HG02852 (cell line): ENCODE results near the gene KAT2B.
A peak's percentile ranks its signal among the peaks of the same experiment; 100 is the strongest.
"Not testable (repeated sequence)": the region's sequence is repeated elsewhere in the genome, so short reads cannot be mapped to it uniquely, and the experiment has no call there.

Experiments
- ATAC-seq: cut with Tn5 transposase; IDR thresholded peaks from one replicate; pipeline ENCODE4 v1.9.1; 2021; ENCODE audit warnings: mild to moderate bottlenecking, moderate library complexity; ENCODE audit not compliant: unreplicated experiment

KAT2B gene

GRCh38 chr3:20039765-20040547, at the start of gene KAT2B:
KAT2B (plus strand) TSS chr3:20040446; CDS start chr3:20040478, 32 bp downstream.
- ATAC-seq: peak; percentile 53

- no peak for ATAC-seq
These were observed 45.5 kb upstream of the KAT2B start for GRCh38 chr3:19994796-19995195.

- no peak for ATAC-seq
These were observed 42.7 kb upstream of the KAT2B start for GRCh38 chr3:19997502-19997901.

- ATAC-seq: no peak
These were observed 38.3 kb upstream of the KAT2B start for GRCh38 chr3:20001932-20002331.

- ATAC-seq: no peak
These were observed 32.3 kb upstream of the KAT2B start for GRCh38 chr3:20007960-20008359.

- no peak for ATAC-seq
These were observed 31.6 kb upstream of the KAT2B start for GRCh38 chr3:20008646-20009045.

- no peak for ATAC-seq
These were observed 28.1 kb upstream of the KAT2B start, which contains the start of gene PP2D1 for GRCh38 chr3:20012164-20012563. PP2D1 (minus strand) TSS chr3:20012264; CDS start chr3:20012072, 192 bp downstream.

GRCh38 chr3:20013396-20013795, 26.9 kb upstream of the KAT2B start:
- no peak for ATAC-seq

GRCh38 chr3:20015525-20015924, 24.7 kb upstream of the KAT2B start:
- ATAC-seq: no peak

- ATAC-seq: not testable (repeated sequence)
These were observed 24.2 kb upstream of the KAT2B start for GRCh38 chr3:20016076-20016475.

GRCh38 chr3:20022954-20023622, 17.2 kb upstream of the KAT2B start:
- no peak for ATAC-seq

- no peak for ATAC-seq
These were observed 16.4 kb upstream of the KAT2B start for GRCh38 chr3:20023623-20024405.

- ATAC-seq: no peak
These were observed 13.1 kb upstream of the KAT2B start for GRCh38 chr3:20027136-20027535.

- ATAC-seq: no peak
These were observed 11.3 kb upstream of the KAT2B start for GRCh38 chr3:20028905-20029331.

- ATAC-seq: not testable (repeated sequence)
These were observed 8.3 kb upstream of the KAT2B start for GRCh38 chr3:20031939-20032338.

- no peak for ATAC-seq
These were observed 5.2 kb upstream of the KAT2B start for GRCh38 chr3:20035019-20035418.

GRCh38 chr3:20037255-20037996, 2.8 kb upstream of the KAT2B start:
- no peak for ATAC-seq

GRCh38 chr3:20038699-20039465, 1.4 kb upstream of the KAT2B start:
- no peak for ATAC-seq

- no peak for ATAC-seq
These were observed 831 bp upstream of the KAT2B start for GRCh38 chr3:20039466-20039764.

GRCh38 chr3:20040548-20041196, 426 bp downstream of the KAT2B start:
- ATAC-seq: peak; percentile 40
